Loucy (cell line): ENCODE data around the gene SPTSSB.

Source experiments
- H2AFZ ChIP-seq: fragments of 200-600 bp; sonication (generic); 2 replicates; pipeline ENCODE4 v1.6.0; 2016; ENCODE audit warnings: antibody characterized with exemption, mild to moderate bottlenecking, low read length, moderate library complexity
- H3F3A ChIP-seq: fragments of 200-600 bp; 2 replicates; pipeline ENCODE4 v1.6.0; 2016; ENCODE audit warnings: antibody characterized with exemption, low read depth, mild to moderate bottlenecking
- H3K27me3 ChIP-seq: fragments of 200-600 bp; sonication (generic); 2 replicates; pipeline ENCODE4 v1.6.1; 2014; ENCODE audit warnings: low read length, mild to moderate bottlenecking; ENCODE audit not compliant: insufficient read depth, poor library complexity, severe bottlenecking
- H3K36me3 ChIP-seq: fragments of 200-600 bp; sonication (generic); 2 replicates; pipeline ENCODE4 v1.6.1; 2016; ENCODE audit warnings: low read length; ENCODE audit not compliant: insufficient read depth
- H3K4me1 ChIP-seq: fragments of 200-600 bp; sonication (generic); 2 replicates; pipeline ENCODE4 v1.5.1; 2014; ENCODE audit warnings: low read length, mild to moderate bottlenecking; ENCODE audit not compliant: insufficient read depth, poor library complexity, severe bottlenecking
- H3K4me2 ChIP-seq: fragments of 200-600 bp; sonication (generic); 2 replicates; pipeline ENCODE4 v1.6.0; 2014; ENCODE audit warnings: antibody characterized with exemption, low read length, low read depth, mild to moderate bottlenecking; ENCODE audit not compliant: poor library complexity, severe bottlenecking
- H3K4me3 ChIP-seq: fragments of 200-600 bp; sonication (generic); 2 replicates; pipeline ENCODE4 v1.5.1; 2014; ENCODE audit warnings: low read length, mild to moderate bottlenecking, mixed read lengths; ENCODE audit not compliant: poor library complexity, severe bottlenecking
- H3K79me2 ChIP-seq: fragments of 200-600 bp; sonication (generic); 2 replicates; pipeline ENCODE4 v1.6.1; 2014; ENCODE audit warnings: low read length; ENCODE audit not compliant: insufficient read depth
- H3K9ac ChIP-seq: fragments of 200-600 bp; sonication (generic); 2 replicates; pipeline ENCODE4 v1.6.0; 2014; ENCODE audit warnings: mild to moderate bottlenecking, low read depth, low read length, moderate library complexity; ENCODE audit not compliant: poor library complexity, severe bottlenecking
- H3K9me2 ChIP-seq: fragments of 200-600 bp; sonication (generic); replicated peaks from 2 replicates; pipeline ENCODE4 v1.6.1; 2016; ENCODE audit warnings: low read depth, low read length, mixed read lengths
- H3K9me3 ChIP-seq: fragments of 200-600 bp; sonication (generic); 2 replicates; pipeline ENCODE4 v1.6.1; 2014; ENCODE audit warnings: mild to moderate bottlenecking, antibody characterized with exemption, low read length, low read depth; ENCODE audit not compliant: insufficient read depth
- H4K20me1 ChIP-seq: fragments of 200-600 bp; sonication (generic); 2 replicates; pipeline ENCODE4 v1.6.0; 2014; ENCODE audit warnings: antibody characterized with exemption, low read length, mild to moderate bottlenecking; ENCODE audit not compliant: insufficient read depth, poor library complexity, severe bottlenecking
- EZH2phosphoT487 ChIP-seq: fragments of 200-600 bp; IDR thresholded peaks from 2 replicates; pipeline ENCODE4 v1.6.1; 2018; ENCODE audit warnings: antibody characterized with exemption, mild to moderate bottlenecking, moderate library complexity, borderline replicate concordance
- TF ChIP-seq, protein P1 (sequence below): fragments of 200-600 bp; sonication (generic); conservative IDR thresholded peaks from 2 replicates; pipeline ENCODE4 v1.5.1; 2014; ENCODE audit warnings: mild to moderate bottlenecking, antibody characterized with exemption, low read length

Gene SPTSSB

DNA sequence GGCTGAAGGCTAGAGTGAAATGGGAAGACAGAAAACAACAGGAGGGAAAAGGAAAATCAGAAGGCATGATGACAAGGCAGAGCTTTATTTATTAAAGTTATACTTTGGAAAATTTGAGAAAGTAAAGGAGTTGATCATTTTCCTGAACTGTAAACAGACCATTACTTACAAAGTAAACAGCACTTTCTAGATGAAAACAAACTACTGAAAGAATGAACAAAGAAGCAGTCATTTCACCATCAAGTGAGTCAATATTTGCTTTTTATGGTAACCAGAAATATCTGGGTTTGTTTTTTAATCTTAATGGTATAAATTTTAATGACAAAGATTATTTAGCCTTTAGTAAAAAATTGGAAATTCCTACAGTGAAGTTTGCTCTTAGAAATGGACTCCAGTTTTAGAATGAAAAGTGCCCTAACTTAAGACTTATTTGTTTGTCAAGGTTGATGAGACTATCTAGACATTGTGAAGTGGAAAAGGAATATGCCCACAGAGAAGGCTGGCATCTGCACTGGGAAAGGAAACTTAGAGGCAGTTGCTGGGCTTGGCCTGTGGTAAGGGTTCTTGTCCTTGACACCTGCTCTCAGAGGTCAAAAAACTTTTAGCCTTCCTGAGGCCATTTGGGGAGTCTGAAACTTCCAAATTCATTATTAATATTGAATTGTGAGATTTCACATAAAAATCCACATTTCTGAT is 47.2 kb downstream of the SPTSSB start:
- no peaks in the 10 kb centered on the region for H3K4me1 ChIP-seq
- no peaks in the 10 kb centered on the region for H4K20me1 ChIP-seq
- no peak overlapping the region for H2AFZ ChIP-seq
- H3K9me3 ChIP-seq, result 0 out of 2 replicates have a peak, but pooled peaks cover 2% of the 10 kb centered on the region
- peaks cover 18% of the 10 kb centered on the region for H3K27me3 ChIP-seq
- no peaks in the 10 kb centered on the region for H3K9me2 ChIP-seq
- H3F3A ChIP-seq, result no peaks in the 10 kb centered on the region
- H3K4me2 ChIP-seq, result no peak overlapping the region
- H3K9ac ChIP-seq, result no peak overlapping the region
- no peak overlapping the region for H3K4me3 ChIP-seq
- H3K36me3 ChIP-seq, result no peaks in the 10 kb centered on the region
- H3K79me2 ChIP-seq, result no peaks in the 10 kb centered on the region
- TF ChIP-seq, protein P1, sequence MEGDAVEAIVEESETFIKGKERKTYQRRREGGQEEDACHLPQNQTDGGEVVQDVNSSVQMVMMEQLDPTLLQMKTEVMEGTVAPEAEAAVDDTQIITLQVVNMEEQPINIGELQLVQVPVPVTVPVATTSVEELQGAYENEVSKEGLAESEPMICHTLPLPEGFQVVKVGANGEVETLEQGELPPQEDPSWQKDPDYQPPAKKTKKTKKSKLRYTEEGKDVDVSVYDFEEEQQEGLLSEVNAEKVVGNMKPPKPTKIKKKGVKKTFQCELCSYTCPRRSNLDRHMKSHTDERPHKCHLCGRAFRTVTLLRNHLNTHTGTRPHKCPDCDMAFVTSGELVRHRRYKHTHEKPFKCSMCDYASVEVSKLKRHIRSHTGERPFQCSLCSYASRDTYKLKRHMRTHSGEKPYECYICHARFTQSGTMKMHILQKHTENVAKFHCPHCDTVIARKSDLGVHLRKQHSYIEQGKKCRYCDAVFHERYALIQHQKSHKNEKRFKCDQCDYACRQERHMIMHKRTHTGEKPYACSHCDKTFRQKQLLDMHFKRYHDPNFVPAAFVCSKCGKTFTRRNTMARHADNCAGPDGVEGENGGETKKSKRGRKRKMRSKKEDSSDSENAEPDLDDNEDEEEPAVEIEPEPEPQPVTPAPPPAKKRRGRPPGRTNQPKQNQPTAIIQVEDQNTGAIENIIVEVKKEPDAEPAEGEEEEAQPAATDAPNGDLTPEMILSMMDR, result no peak

DNA sequence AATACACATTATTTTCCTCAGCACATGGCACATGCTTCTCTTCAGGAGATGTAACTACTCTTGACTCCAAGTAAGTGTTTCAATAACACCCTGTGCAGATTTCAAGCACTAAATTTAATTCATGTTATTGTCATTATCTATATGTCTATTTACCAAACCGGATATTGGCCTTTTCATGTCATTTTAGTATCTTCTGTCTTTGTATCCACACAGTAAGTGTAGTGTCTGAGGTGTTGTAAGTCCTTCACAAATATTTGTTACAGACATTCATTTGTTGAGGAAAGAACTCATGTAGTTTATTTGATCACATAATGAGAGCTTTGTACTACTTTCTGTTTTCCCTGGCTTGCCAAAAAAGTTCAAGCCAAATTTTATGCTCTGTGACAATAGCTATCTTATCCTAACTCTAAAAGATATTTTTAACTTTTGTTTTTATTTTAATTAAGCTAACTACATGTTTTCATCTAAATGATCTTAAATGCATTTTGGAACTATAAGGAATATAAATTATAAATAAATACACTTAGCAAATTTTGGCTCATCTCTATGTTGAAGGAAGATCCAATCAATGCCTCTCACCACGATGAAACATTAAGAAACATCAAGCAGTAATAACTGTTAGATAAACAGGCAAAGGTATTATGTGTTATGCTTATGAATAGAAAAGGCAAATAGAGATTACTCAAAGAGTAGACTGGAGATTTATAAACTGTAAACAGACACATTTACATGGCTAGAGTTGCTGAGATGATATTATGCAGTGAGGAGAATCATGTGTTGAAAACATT is 48.3 kb downstream of the SPTSSB start:
- Histone ChIP-seq H2AFZ (no peak overlapping the region), H3K27me3 (peaks cover 28% of the 10 kb centered on the region), H3K9ac (no peak overlapping the region), H3K4me2 (no peak overlapping the region), H4K20me1 (no peaks in the 10 kb centered on the region), H3K79me2 (no peaks in the 10 kb centered on the region), H3K9me2 (no peaks in the 10 kb centered on the region), H3K36me3 (no peaks in the 10 kb centered on the region), H3F3A (no peaks in the 10 kb centered on the region), H3K9me3 (0 out of 2 replicates have a peak, but pooled peaks cover 2% of the 10 kb centered on the region), H3K4me3 (no peak overlapping the region), H3K4me1 (no peaks in the 10 kb centered on the region)
- TF ChIP-seq EZH2phosphoT487, result no peak
- TF ChIP-seq, protein P1, result no peak

DNA sequence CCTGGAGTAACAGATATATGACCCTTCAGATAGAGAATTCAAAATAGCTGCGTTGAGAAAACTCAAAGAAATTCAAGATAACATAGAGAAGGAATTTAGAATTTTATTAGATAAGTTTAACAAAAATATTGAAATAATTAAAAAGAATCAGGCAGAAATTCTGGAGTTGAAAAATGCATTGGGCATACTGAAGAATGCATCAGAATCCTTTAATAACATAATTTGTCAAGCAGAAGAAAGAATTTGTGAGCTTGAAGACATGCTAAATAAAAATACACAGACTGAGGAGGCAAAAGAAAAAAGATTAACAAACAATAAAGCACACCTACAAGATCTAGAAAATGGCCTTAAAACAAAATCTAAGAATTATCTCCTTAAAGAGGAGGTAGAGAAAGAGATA is 50.5 kb downstream of the SPTSSB start:
- Histone ChIP-seq H3K4me2 (no peak overlapping the region), H3K9me2 (no peaks in the 10 kb centered on the region), H3K36me3 (no peaks in the 10 kb centered on the region), H3F3A (no peaks in the 10 kb centered on the region), H3K9me3 (0 out of 2 replicates have a peak, but pooled peaks cover 2% of the 10 kb centered on the region), H3K79me2 (no peaks in the 10 kb centered on the region), H3K27me3 (peaks cover 40% of the 10 kb centered on the region), H2AFZ (no peak overlapping the region), H4K20me1 (no peaks in the 10 kb centered on the region), H3K4me1 (no peaks in the 10 kb centered on the region), H3K4me3 (no peak overlapping the region), H3K9ac (no peak overlapping the region)
- TF ChIP-seq, protein P1, result no peak
- no peak for TF ChIP-seq EZH2phosphoT487
